ENCODE measurements around the gene B4GALNT4. TPM values are rescaled to one million over a fixed set of nuclear protein-coding genes. Genes with fewer than 3 reads are reported as not detected.
A peak's percentile ranks its signal among the peaks of the same experiment; 100 is the strongest.
"Not testable (repeated sequence)": the region's sequence is repeated elsewhere in the genome, so short reads cannot be mapped to it uniquely, and the experiment has no call there.

The B4GALNT4 gene
- total RNA-seq (2021) (88.0 to 113 TPM (median 97.8 TPM) in 3 replicates), Bru-seq, nascent RNA (percentile 52 among the genes with signal in this experiment)
- long read RNA-seq, experiment 1, transcript B4GALNT4-201 (20 exons, 3,444 nt) = major isoform, 22 of 86 reads
- long read RNA-seq, experiment 1, partial matches to known transcripts = 41 of 86 reads
- long read RNA-seq, experiment 1, other reads (novel, unspliced or antisense) = 23 of 86 reads
- long read RNA-seq, experiment 2, transcript B4GALNT4-201 (20 exons, 3,444 nt) = major isoform, 5 of 52 reads
- long read RNA-seq, experiment 2, partial matches to known transcripts = 33 of 52 reads
- long read RNA-seq, experiment 2, other reads (novel, unspliced or antisense) = 14 of 52 reads
- long read RNA-seq, experiment 3, partial matches to known transcripts = 1 of 1 reads
- long read RNA-seq, experiment 3, other reads (novel, unspliced or antisense) = 0 of 1 reads

GRCh38 chr11:369336-370018, at the start of gene B4GALNT4:
TSS of gene B4GALNT4 (plus strand) at chr11:369499. CDS start at chr11:369804, 305 bp downstream.
- Mint-ChIP-seq H3K27me3 (ENCODE audit: low read depth) (peaks cover 8% of the 10 kb centered on the region), H3K27ac (peak within 1 kb of the TSS; percentile 87), H3K4me1 (peaks cover 24% of the 10 kb centered on the region), H3K9me3 (0 out of 2 replicates have a peak, but pooled peaks cover 7% of the 10 kb centered on the region), H3K36me3 (peaks cover 19% of the 10 kb centered on the region), H3K4me3 (peak within 1 kb of the TSS; percentile 88)
- CTCF ChIA-PET = interaction anchor here (1.0 to 2.3 kb wide), 5 partner anchors 21 to 119 kb away, joined by 3 to 12 read pairs (median 5); no protein-coding TSS in a partner anchor
- DNase-seq (ENCODE audit: low spot score) (peak; percentile 40), ATAC-seq (peak; percentile 3; the same call in 1 of the 2 replicates)
- POLR2A ChIA-PET = interaction anchor here (1.2 kb wide), 1 partner anchor 162 kb away, joined by 6 read pairs; the partner anchor contains the start of genes BET1L and RIC8A
- TF ChIP-seq ZNF121 (CRISPR knock-in tag; IDR thresholded peaks at IDR 0.05) (no peak), SOX15 (CRISPR knock-in tag; IDR thresholded peaks at IDR 0.05) (no peak), GRHL2 (CRISPR knock-in tag; IDR thresholded peaks at IDR 0.05; ENCODE audit: insufficient replicate concordance, severe bottlenecking) (no peak), ZMAT4 (CRISPR knock-in tag; IDR thresholded peaks at IDR 0.05) (no peak), NR1H2 (CRISPR knock-in tag; IDR thresholded peaks at IDR 0.05) (no peak), ATF1 (CRISPR knock-in tag; IDR thresholded peaks at IDR 0.05) (no peak), JAZF1 (CRISPR knock-in tag; IDR thresholded peaks at IDR 0.05) (no peak), PRDM15 (CRISPR knock-in tag; IDR thresholded peaks at IDR 0.05) (no peak), ZNF263 (CRISPR knock-in tag; IDR thresholded peaks at IDR 0.05; ENCODE audit: low read depth) (no peak), SMAD4 (CRISPR knock-in tag; IDR thresholded peaks at IDR 0.05) (no peak), ESRRA (CRISPR knock-in tag; IDR thresholded peaks at IDR 0.05; ENCODE audit: borderline replicate concordance) (no peak), STAT6 (CRISPR knock-in tag; conservative IDR thresholded peaks at IDR 0.05; ENCODE audit: low read depth) (no peak), NFE2L1 (CRISPR knock-in tag; IDR thresholded peaks at IDR 0.05) (no peak), MAX (CRISPR knock-in tag; IDR thresholded peaks at IDR 0.05) (no peak; the same call in 1 of the 2 replicates), ZBTB43 (CRISPR knock-in tag; IDR thresholded peaks at IDR 0.05) (no peak), ETV6 (CRISPR knock-in tag; IDR thresholded peaks at IDR 0.05) (no peak), MXD4 (CRISPR knock-in tag; IDR thresholded peaks at IDR 0.05; ENCODE audit: borderline replicate concordance) (no peak), CREM (CRISPR knock-in tag; IDR thresholded peaks at IDR 0.05) (no peak), ATF6 (CRISPR knock-in tag; IDR thresholded peaks at IDR 0.05) (no peak)

- Mint-ChIP-seq H3K27ac (peak overlapping the region; percentile 100), H3K4me1 (peaks cover 30% of the 10 kb centered on the region), H3K4me3 (peak overlapping the region; percentile 95)
- H3K36me3 Mint-ChIP-seq; H3K27me3 Mint-ChIP-seq (ENCODE audit: low read depth); DNase-seq (ENCODE audit: low spot score); H3K9me3 Mint-ChIP-seq: not testable (repeated sequence)
- POLR2A ChIA-PET = interaction anchor here (0.9 to 1.3 kb wide), 2 partner anchors 11 to 36 kb away, joined by 3 read pairs; no protein-coding TSS in a partner anchor
- CTCF ChIA-PET = interaction anchor here (0.6 to 1.3 kb wide), 2 partner anchors 14 to 20 kb away, joined by 3 to 7 read pairs; no protein-coding TSS in a partner anchor
- peak; percentile 6; the same call in 1 of the 2 replicates for ATAC-seq
These were observed 49.4 kb upstream of the B4GALNT4 start for GRCh38 chr11:319888-320273.

All from WTC11 (cell line).